SK-MEL-5 (cell line): ENCODE data around the gene PNCK. TPM values are rescaled to one million over a fixed set of nuclear protein-coding genes. Genes with fewer than 3 reads are reported as not detected.
A peak's percentile ranks its signal among the peaks of the same experiment; 100 is the strongest.

Experiments
- DNase-seq: peaks from one replicate; pipeline ENCODE4 v3.0.0-alpha.2; 2016; ENCODE audit warnings: low read depth, low spot score
- in situ Hi-C: cut with HindIII; loops from 2 replicates; pipeline ENCODE4 v1.10.0; 2016; ENCODE audit warnings: low sequenced_read_pairs, high pct_unique_total_duplicates, low pct_unique_long_range_greater_than_20kb
- total RNA-seq: library from RNA; depleted of rRNA; stranded (reverse); fragments of >200 nt; shearing (Covaris generic); gene quantifications from 2 replicates; pipeline ENCODE4 v1.2.3, GENCODE V29; 2014

PNCK gene
- total RNA-seq, 1 experiment from 2014 or later, result 0.87 TPM

DNA sequence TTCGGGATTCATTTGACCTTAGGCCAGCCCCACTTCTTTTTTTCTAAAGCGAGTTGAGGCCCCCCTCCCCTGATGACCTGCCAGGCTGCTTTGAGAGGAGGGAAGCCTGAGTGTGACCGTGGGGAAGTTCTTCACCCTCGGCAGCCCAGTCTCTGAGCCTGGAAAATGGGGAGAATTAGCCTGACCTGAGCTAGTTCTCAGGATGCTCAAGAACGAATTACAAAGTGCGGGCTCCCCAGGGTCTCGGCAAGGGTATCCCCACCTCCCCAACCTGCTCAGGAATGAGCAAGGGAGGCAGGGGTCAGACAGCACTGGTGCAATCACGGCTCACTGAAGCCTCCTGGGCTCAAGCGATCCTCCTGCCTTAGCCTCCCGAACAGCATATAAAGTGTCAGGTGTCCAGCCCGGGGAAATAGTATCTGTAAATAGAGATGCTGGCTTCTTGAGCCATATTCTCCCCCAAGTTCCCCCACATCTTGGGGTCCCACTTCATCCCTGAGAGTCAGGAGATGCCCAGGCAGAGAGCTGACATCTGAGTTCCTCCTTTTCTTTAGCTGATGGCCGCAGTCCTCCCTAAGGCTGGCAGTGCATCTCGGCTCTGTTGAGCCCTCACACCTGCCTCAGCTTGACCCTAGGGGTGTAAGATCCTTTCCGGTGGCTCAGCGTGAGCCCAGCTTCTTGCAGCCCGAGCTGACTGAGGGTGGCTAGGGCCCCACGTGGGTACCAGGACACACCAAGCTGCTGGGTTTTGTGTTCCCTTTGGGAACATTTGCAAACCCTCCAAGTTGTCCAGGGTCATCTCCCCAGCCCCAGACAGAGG lies 25.0 kb downstream of the PNCK start:
- in situ Hi-C loops, result no loop called here
- no peak for DNase-seq

DNA sequence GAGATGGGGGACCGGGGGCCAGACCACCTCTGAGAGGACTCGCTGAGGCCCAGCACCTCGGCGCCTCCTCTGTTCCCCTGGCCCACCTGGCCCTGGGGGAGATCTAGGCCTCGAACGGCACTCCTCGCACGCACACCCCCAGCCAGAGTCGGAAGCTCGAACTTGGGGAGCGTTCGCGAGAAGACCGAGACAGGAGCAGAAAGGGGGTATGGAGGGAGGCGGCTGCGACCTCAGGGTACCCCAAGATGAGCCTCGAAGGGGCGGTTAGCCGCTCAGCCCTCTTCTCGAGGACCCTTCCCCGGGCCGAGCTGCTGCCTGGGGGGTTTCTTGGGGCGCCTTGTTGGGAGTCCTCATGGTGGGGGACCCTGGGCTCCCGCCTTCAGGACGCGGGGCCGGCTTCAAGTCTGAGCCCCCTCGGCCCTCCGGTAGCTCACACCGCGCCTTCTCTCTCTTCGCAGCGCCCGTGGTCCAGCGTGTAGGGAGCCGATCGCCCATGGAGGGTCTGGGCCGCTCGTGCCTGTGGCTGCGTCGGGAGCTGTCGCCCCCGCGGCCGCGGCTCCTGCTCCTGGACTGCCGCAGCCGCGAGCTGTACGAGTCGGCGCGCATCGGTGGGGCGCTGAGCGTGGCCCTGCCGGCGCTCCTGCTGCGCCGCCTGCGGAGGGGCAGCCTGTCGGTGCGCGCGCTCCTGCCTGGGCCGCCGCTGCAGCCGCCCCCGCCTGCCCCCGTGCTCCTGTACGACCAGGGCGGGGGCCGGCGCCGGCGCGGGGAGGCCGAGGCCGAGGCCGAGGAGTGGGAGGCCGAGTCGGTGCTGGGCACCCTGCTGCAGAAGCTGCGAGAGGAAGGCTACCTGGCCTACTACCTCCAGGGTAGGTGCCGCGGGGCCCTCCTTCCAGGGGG lies 25.9 kb downstream of the PNCK start:
- in situ Hi-C loops, result no loop called here
- DNase-seq, result no peak

- in situ Hi-C loops, result no loop called here
- peak; percentile 44 for DNase-seq
Measured at GRCh38 chrX:153646620-153647373, 26.8 kb downstream of the PNCK start, which contains the start of gene DUSP9. Gene DUSP9, plus strand, starts transcription at chrX:153647203. Its CDS starts 751 bp downstream, at chrX:153647954.

DNA sequence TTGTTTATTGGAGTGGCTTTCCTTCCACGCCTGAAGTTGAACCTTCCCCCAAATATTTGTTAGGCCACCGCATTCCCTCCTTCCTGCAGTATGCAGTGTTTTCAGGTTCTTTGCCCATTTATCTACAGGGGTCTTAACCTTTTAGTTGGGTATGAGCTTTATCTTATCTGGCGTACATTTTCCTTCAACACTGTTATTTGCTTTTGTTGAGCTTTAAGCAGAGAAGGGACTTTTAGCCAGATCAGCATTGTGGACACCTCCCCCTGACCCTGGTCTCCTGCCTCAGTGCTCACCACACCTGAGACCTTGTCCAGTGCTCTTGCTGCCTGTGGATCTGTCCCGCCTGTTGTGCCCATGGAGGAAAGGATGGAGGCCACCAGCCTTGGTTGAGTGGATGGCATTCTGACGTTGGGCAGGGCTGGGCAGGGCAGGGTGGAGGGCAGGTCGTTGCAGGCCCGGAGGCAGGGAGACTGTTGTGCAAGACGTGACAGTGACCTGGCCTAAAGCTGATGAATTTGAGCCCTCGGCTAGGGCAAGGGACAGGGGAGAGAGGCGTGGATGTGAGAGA lies 27.6 kb downstream of the PNCK start:
- no peak for DNase-seq
- in situ Hi-C loops, result no loop called here

- in situ Hi-C loops, result no loop called here
Measured at GRCh38 chrX:153645151-153645550, 28.5 kb downstream of the PNCK start.

DNA sequence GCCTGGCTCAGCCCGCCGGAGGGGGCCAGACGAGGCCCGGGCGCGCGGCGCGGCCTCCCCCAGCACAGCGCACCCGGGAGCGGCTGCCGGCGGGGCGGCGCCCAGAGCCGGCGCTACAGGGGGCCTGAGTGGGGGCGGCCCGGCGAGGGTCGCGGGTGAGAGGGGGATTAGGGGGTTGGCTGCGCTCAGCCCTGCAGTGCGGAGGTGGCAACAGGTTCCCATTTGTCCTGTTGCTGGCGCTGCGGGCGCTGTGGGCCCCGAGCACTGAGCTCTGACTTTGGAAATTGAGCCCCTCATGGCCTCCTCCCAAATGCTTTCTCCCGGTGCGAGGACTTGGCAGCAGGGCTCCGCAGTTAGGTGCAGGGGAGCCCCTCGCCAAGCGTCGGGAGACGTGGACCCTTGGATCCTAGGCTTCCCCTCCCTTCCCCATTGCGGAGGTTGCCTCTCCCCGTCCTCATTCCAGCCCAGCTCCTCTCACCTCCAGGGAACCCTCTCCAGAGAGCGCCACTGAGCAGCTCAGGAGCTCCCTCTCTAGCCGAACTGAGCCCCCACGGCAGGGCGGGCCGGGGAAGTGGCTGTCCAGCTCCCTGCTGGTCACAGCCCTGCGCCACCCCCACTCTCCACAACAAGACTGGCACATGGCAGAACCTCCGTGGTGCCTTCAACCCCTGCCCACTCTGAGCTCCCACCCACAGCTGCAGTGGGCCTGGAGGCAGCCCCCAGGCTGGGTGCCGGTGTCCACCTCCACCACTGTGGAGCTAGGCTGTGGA lies 29.1 kb downstream of the PNCK start:
- in situ Hi-C loops, result no loop called here
- peak; percentile 37 for DNase-seq

More at GRCh38 chrX:153645151-153645550, 28.5 kb downstream of the PNCK start:
- DNase-seq, result no peak

DNA sequence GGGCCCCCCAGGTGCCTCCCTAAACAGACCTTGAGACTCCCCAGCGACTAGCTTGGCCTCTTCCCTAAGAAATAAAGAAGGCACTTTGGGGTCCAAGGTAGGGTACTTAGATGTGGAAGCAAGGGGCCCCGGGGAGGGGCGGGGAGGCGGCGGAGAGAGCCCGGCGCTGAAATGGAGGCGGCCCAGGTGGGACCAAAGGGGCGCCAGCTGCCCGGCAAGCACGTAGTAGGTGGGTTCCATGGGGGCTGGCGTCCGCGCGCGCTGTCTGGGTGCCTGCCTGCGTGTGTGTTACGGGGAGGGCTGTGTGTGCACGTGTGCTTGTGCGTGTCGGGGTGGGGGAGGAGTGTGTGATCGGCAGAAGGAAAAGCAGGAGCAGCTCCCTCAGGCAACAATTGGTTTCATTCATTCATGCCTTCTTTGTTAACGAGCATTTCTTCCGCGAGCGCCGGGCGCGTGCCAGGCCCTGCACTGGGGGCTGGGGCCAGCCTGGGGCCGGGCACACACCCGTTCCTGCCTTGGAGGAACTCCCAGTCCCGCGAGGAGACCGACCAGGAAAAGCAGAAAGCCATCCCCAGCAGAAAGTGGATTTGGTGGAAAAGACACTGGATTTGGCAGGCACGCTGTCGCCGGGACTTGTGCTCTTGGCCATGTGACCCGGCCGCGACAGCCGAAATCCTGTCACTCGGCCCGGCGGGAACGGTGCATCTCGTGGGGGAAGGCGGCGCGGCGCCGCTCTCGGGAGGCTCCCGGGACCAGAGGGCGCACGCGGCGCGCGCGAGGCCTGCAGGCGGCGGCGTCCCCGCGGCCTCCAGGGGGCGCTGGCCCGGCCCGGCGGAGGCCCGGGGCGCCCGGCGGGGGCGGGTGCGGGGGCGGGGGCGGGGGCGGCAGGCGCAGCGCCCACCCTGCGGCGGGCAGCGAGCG lies 29.9 kb downstream of the PNCK start:
- in situ Hi-C loops, result no loop called here
- peak; percentile 45 for DNase-seq

- DNase-seq, result no peak
- in situ Hi-C loops, result no loop called here
Measured at GRCh38 chrX:153642655-153643430, 30.8 kb downstream of the PNCK start.

DNA sequence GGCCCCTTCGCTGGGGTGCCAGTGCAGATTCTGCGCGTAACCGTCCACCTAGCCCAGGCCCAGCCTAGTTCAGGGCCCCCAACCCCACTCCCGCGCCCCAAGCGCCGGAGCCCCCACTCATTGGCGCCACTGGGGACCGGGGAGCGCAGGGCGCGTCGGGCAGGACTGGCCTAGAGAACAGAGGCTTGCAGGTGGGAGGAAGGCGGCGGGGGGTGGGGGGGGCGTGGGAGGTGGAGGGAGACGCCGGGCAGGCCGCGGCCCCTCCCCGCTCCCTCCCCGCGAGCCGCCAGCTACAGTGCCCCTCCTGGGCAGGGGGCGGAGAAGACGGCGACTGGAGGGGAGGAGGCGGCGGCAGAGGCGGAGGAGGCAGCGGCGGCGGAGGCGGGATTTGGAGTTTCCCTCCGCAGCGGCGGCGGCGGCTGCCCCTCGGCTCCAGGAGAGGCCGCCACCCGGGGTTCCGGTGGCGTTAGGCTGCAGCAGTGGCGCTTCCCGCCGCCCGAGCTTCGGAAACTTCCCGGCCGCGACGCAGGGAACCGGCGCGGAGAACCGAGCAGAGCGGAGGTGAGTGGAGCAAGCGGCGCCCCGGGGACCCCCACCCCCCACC lies 31.5 kb downstream of the PNCK start:
- no peak for DNase-seq
- in situ Hi-C loops, result no loop called here

GRCh38 chrX:153641627-153642026 lies 32.0 kb downstream of the PNCK start:
- in situ Hi-C loops, result no loop called here
- no peak for DNase-seq

- DNase-seq, result no peak
- in situ Hi-C loops, result no loop called here
Measured at GRCh38 chrX:153640736-153641575, 32.7 kb downstream of the PNCK start.

DNA sequence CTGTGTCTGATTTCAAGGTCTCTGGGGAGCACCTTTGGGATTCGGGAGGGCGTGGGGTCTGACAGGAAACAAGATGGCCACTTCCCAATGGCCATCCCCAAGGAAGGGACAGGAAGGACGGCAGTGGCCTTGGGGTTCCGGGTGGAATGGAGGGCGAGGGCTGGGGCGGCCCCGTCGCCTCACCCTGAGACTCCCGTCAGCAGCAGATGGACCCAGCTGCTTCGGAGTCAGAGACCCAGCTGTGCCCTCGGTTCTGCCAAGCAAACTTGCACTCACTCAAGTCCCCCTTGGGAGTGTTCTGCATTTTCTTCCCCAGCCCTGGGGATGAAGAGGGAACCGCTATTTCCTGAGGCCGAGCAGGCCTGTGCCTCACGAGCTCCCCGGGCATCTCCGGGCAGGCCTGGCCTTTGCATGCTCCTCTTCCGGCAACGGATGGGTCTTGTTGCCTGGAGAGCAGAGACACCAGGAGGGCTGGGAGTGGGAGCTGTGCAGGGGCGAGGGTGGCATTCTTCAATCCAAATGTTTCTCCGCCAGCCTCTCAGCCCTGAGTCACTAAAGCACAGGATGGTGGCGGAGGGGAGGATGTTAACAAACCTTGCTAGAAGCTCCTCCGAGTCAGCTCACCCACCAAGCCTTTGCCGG lies 33.4 kb downstream of the PNCK start:
- no peak for DNase-seq
- in situ Hi-C loops, result no loop called here

DNA sequence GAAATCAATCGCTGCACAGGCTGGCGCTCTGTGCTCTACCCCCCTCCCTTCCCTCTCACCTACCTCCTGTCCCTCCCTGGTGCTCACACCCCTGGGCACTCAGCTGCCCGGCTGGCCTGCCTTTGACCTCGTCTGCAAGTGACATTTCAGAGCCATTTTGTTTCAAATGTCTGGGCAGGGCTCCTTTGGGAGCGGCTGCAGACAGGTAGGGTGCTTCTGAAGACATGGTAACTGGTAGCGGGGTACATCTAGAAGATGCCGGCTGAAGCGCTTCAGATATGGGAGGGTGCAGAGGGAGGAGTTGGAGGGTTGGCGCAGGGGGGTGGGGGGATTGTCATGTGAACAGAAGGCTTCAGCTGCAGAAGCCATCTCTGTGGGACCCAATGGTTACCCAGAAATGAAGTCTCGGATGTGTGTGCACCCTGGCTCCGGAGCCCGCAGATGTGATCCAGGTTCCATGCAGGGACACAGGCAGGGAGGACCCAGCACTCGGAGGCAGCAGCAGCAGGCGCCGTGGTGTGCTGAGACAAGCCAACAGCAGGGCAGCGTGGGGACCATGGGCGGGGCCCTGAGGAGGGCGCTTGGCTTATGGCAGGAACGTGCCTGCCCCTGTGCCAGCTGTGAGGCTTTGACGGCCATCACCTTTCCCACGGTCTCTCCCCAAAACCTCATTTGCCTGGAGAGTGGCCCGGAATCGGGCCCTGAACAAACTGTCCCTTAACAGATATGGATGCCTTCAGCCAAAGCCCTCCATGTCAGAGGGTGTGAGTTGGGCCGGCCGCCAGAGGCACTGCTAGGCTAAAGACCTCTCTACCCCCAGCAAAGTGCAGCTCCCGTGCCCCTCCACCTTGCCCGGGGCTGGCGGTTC lies 34.2 kb downstream of the PNCK start:
- in situ Hi-C loops, result no loop called here
- DNase-seq, result no peak
